KMS-11 (cell line): ENCODE measurements around the gene TMEM59.
"Not testable (repeated sequence)": the region's sequence is repeated elsewhere in the genome, so short reads cannot be mapped to it uniquely, and the experiment has no call there.

Experiments
- H2AFZ ChIP-seq: fragments of 200-600 bp; sonication (generic); 2 replicates; pipeline ENCODE4 v1.6.1; 2016; ENCODE audit warnings: antibody characterized with exemption, mixed run types, low read depth
- H3K27ac ChIP-seq: fragments of 200-600 bp; sonication (generic); 2 replicates; pipeline ENCODE4 v1.6.1; 2016; ENCODE audit warnings: mild to moderate bottlenecking, mixed run types
- H3K27me3 ChIP-seq: fragments of 200-600 bp; sonication (generic); 2 replicates; pipeline ENCODE4 v1.6.1; 2017; ENCODE audit warnings: mild to moderate bottlenecking, low read depth, mixed run types, moderate library complexity; ENCODE audit not compliant: insufficient read depth
- H3K36me3 ChIP-seq: fragments of 200-600 bp; sonication (generic); 2 replicates; pipeline ENCODE4 v1.6.1; 2017; ENCODE audit warnings: mild to moderate bottlenecking, mixed run types; ENCODE audit not compliant: insufficient read depth
- H3K4me1 ChIP-seq: fragments of 200-600 bp; sonication (generic); 2 replicates; pipeline ENCODE4 v1.6.1; 2016; ENCODE audit warnings: mild to moderate bottlenecking, low read depth, mixed run types; ENCODE audit not compliant: poor library complexity, severe bottlenecking
- H3K4me2 ChIP-seq: fragments of 200-600 bp; sonication (generic); 2 replicates; pipeline ENCODE4 v1.7.0; 2016; ENCODE audit warnings: mild to moderate bottlenecking, mixed run types
- H3K4me3 ChIP-seq: fragments of 200-600 bp; sonication (generic); IDR thresholded peaks from 2 replicates; pipeline ENCODE4 v1.6.1; 2017; ENCODE audit warnings: low read depth, low read length, mixed read lengths; ENCODE audit not compliant: insufficient read depth
- H3K79me2 ChIP-seq: fragments of 200-600 bp; sonication (generic); 2 replicates; pipeline ENCODE4 v1.6.1; 2016; ENCODE audit warnings: low read depth, mixed run types; ENCODE audit not compliant: insufficient read depth
- H3K9ac ChIP-seq: fragments of 200-600 bp; sonication (generic); 2 replicates; pipeline ENCODE4 v1.6.1; 2016; ENCODE audit warnings: mild to moderate bottlenecking, mixed run types
- H4K20me1 ChIP-seq: fragments of 200-600 bp; sonication (generic); 2 replicates; pipeline ENCODE4 v1.6.1; 2016; ENCODE audit warnings: mild to moderate bottlenecking, mixed run types; ENCODE audit not compliant: insufficient read depth
- TF ChIP-seq, protein P1 (sequence below): fragments of 200-600 bp; sonication (generic); conservative IDR thresholded peaks from 2 replicates; pipeline ENCODE4 v1.6.1; 2017; ENCODE audit warnings: low read depth, mild to moderate bottlenecking, antibody characterized with exemption, low read length, moderate library complexity, mixed read lengths

TMEM59 gene

DNA sequence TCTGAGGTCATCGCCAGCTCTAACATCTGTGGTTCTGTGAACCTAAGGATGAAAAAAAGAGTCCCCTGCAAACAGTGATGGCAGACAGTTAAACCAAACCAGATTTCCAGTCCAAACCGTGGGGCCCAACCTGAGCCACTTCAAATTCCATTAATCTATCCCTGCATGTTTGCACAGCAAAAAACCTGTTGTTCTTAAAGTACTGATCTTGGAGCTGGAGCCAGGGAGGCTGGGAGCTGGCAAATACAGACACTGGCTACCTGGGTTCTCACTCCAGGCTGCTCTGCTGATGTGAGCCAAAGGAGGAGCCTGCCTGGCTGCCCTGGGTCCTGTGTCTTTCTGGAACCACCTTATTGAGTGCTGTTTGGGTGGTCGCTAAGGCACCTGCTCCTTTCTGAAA is 51.4 kb downstream of the TMEM59 start:
- Histone ChIP-seq H3K27me3 (no peaks in the 10 kb centered on the region; the same call in 1 of the 2 replicates), H4K20me1 (no peaks in the 10 kb centered on the region), H3K4me3 (no peak overlapping the region), H3K9ac (no peak overlapping the region), H2AFZ (no peak overlapping the region), H3K79me2 (no peaks in the 10 kb centered on the region), H3K4me2 (no peak overlapping the region), H3K27ac (no peak overlapping the region), H3K36me3 (no peaks in the 10 kb centered on the region), H3K4me1 (no peaks in the 10 kb centered on the region)
- TF ChIP-seq, protein P1, sequence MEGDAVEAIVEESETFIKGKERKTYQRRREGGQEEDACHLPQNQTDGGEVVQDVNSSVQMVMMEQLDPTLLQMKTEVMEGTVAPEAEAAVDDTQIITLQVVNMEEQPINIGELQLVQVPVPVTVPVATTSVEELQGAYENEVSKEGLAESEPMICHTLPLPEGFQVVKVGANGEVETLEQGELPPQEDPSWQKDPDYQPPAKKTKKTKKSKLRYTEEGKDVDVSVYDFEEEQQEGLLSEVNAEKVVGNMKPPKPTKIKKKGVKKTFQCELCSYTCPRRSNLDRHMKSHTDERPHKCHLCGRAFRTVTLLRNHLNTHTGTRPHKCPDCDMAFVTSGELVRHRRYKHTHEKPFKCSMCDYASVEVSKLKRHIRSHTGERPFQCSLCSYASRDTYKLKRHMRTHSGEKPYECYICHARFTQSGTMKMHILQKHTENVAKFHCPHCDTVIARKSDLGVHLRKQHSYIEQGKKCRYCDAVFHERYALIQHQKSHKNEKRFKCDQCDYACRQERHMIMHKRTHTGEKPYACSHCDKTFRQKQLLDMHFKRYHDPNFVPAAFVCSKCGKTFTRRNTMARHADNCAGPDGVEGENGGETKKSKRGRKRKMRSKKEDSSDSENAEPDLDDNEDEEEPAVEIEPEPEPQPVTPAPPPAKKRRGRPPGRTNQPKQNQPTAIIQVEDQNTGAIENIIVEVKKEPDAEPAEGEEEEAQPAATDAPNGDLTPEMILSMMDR: no peak

- no peaks in the 10 kb centered on the region; the same call in 1 of the 2 replicates for H3K27me3 ChIP-seq
- TF ChIP-seq, protein P1: no peak
Measured at GRCh38 chr1:53999920-54000319, 53.1 kb downstream of the TMEM59 start.

DNA sequence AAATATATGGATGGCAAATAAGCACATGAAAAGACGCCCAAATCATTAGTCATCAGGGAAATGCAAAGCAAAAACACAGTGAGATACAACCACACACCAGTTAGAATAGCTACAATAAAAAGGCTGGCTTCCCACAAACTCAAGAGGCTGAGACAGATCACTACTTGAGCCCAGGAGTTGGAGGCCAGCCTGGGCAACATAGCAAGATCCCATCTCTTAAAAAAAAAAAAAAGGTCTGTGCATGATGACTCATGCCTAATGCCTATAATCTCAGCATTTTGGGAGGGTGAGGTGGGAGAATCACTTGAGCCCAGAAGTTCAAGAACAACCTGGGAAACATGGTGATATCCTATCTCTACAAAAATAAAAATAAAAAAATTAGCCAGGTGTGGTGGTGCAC is 54.8 kb downstream of the TMEM59 start:
- TF ChIP-seq, protein P1: no peak
- H3K27me3 ChIP-seq: no peaks in the 10 kb centered on the region; the same call in 1 of the 2 replicates
- H3K4me3 ChIP-seq: no peak overlapping the region
- no peaks in the 10 kb centered on the region for H4K20me1 ChIP-seq
- H3K9ac ChIP-seq: no peak overlapping the region
- no peak overlapping the region for H3K27ac ChIP-seq
- H3K36me3 ChIP-seq: no peaks in the 10 kb centered on the region
- H2AFZ ChIP-seq: no peak overlapping the region
- H3K4me1 ChIP-seq: no peaks in the 10 kb centered on the region
- no peak overlapping the region for H3K4me2 ChIP-seq
- no peaks in the 10 kb centered on the region for H3K79me2 ChIP-seq

More at GRCh38 chr1:53999920-54000319, 53.1 kb downstream of the TMEM59 start:
- no peaks in the 10 kb centered on the region for H3K36me3 ChIP-seq
- no peaks in the 10 kb centered on the region for H3K4me1 ChIP-seq
- no peak overlapping the region for H2AFZ ChIP-seq
- no peaks in the 10 kb centered on the region for H3K79me2 ChIP-seq
- H4K20me1 ChIP-seq: no peaks in the 10 kb centered on the region
- no peak overlapping the region for H3K9ac ChIP-seq
- no peak overlapping the region for H3K27ac ChIP-seq
- no peak overlapping the region for H3K4me2 ChIP-seq
- no peak overlapping the region for H3K4me3 ChIP-seq

DNA sequence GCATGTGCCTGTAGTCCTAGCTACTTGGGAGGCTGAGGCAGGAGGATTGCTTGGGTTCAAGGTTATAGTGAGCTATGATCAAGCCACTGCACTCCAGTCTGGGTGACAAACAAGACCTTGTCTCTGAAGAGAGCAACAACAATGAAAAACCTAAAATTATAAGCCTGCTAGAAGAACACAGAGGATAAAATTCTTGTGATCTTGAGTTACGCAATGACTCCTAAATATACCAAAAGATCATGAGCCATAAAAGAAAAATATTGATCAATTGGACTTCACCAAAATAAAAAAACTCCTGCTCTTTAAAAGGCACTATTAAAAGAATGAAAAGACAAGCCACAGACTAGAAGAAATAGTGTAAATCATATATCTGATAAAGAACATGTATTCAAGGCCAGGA is 57.3 kb downstream of the TMEM59 start:
- H3K4me3 ChIP-seq: no peak overlapping the region
- H3K79me2 ChIP-seq: no peaks in the 10 kb centered on the region
- no peak overlapping the region for H3K9ac ChIP-seq
- no peak overlapping the region for H2AFZ ChIP-seq
- no peaks in the 10 kb centered on the region for H4K20me1 ChIP-seq
- no peak overlapping the region for H3K4me2 ChIP-seq
- H3K27ac ChIP-seq: no peak overlapping the region
- no peaks in the 10 kb centered on the region for H3K4me1 ChIP-seq
- H3K36me3 ChIP-seq: no peaks in the 10 kb centered on the region
- no peaks in the 10 kb centered on the region for H3K27me3 ChIP-seq
- TF ChIP-seq, protein P1: no peak

DNA sequence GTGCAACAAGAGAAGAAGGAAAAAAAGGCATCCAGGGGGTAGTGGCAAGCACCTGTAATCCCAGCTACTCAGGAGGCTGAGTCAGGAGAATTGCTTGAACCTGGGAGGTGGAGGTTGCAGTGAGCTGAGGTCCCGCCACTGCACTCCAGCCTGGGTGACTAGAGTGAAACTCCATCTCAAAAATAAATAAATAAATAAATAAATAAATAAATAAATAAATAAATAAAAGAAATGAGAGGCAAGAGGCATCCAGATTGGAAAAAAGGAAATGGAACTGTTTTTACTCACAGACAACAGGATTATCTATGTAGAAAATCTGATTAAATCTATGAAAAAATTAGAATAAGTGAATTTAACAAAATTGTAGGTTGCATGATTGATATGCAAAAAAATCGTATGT is 58.5 kb downstream of the TMEM59 start:
- not testable (repeated sequence) for H3K4me2 ChIP-seq, H3K4me1 ChIP-seq, H3K27me3 ChIP-seq, H2AFZ ChIP-seq, H3K79me2 ChIP-seq, H3K9ac ChIP-seq, H3K36me3 ChIP-seq, H3K27ac ChIP-seq, H4K20me1 ChIP-seq, H3K4me3 ChIP-seq
